T-helper 1 cell treated with Interleukin-12 subunit alpha and Interleukin-12 subunit beta and Interleukin-4 antibody, amounts not matched to agents 30 ng/mL and 1 ng/mL, for 36 hours (primary cell): Measurements from ENCODE around the gene ATP1A4. TPM values are rescaled to one million over a fixed set of nuclear protein-coding genes. Genes with fewer than 3 reads are reported as not detected.
"Not testable (repeated sequence)": the region's sequence is repeated elsewhere in the genome, so short reads cannot be mapped to it uniquely, and the experiment has no call there.

Experiments used
- intact Hi-C: fragments of 100-400 bp; cut with micrococcal nuclease; formaldehyde crosslinking; loops from one replicate; pipeline ENCODE4 v1.15.1; 2024
- total RNA-seq: library from RNA; stranded (reverse); gene quantifications from 2 replicates; pipeline ENCODE4 v1.2.3, GENCODE V29; 2022

ATP1A4 gene
- total RNA-seq, 1 donor from 2014 or later = not detected

DNA sequence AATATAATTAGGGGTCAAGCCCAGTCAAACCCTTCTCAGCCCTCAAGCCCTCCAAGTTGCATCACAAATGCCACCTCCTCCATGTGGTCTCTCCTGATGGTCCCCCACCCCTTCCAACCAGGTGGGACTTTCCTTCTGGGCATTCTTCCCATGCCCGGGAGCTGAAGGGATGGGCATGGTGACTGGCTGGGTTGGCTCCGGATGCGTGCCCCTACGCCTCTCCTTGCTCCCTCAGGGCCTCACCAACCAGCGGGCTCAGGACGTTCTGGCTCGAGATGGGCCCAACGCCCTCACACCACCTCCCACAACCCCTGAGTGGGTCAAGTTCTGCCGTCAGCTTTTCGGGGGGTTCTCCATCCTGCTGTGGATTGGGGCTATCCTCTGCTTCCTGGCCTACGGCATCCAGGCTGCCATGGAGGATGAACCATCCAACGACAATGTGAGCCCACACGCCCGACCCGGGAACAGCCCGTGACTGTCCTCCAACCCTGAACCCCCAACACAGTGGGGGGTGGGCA is 28.4 kb upstream of the ATP1A4 start:
- intact Hi-C loops = no loop called here

GRCh38 chr1:160123726-160124125 is 27.7 kb upstream of the ATP1A4 start:
- intact Hi-C loops = no loop called here

DNA sequence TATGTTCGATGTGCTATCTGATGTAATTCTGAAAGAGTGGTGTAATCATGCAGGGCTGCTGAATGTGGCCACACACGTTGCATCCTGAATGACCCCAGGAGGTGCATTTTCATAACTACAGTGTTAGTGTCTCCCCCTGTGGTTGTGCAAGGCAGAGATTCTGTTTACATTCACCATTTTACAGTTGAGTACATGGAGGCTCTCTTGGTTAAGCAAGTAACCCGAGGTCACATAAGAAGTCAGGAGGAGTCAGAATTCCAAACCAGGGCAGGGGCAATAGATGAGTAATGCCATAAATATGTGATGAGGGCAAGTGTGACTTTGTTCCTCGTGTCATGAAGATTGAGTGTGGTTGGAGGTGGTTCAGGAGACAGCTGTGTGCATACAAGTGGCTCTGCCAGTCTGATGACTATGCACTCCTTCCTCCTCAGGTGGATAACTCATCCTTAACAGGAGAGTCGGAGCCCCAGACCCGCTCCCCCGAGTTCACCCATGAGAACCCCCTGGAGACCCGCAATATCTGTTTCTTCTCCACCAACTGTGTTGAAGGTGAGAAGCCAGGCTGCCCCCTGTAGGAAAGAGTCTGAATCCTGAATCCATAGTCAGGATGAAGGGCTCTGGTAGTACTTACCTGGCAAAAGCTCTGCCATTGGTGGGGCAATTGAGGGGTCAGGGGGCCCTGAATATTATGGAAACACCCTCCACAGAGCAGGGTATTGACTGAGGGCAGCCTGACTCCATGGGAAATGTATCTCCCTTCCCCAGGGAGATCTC is 26.5 kb upstream of the ATP1A4 start:
- intact Hi-C loops = no loop called here

GRCh38 chr1:160125746-160126145 is 25.7 kb upstream of the ATP1A4 start:
- intact Hi-C loops = no loop called here

DNA sequence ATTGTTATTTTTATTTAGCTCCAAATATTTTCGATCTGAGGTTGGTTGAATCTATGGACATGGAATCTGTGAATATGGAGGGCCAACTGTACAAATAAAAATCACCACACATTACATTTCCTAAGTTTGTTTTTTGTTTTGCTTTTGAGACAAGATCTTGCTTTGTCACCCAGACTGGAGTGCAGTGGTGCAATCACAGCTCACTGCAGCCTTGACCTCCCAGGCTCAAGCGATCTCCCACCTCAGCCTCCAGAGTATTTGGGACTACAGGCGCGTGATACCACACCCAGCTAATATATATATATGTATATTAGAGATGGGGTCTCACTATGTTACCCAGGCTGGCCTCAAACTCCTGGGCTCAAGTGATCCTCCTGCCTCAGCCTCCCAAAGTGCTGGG is 25.1 kb upstream of the ATP1A4 start:
- intact Hi-C loops = not testable (repeated sequence)

GRCh38 chr1:160127381-160127780 is 24.0 kb upstream of the ATP1A4 start:
- intact Hi-C loops = no loop called here

- intact Hi-C loops = no loop called here
Observed at GRCh38 chr1:160127865-160128523, 23.4 kb upstream of the ATP1A4 start.

DNA sequence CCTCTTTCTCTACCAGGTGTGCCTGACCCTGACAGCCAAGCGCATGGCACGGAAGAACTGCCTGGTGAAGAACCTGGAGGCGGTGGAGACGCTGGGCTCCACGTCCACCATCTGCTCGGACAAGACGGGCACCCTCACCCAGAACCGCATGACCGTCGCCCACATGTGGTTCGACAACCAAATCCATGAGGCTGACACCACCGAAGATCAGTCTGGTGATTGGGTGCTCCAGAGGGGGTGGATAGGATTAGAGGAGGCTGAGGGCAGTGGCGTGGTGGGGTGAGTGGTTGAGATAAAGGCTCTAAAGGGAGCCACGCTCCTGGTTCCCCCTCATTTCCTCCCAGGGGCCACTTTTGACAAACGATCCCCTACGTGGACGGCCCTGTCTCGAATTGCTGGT is 22.8 kb upstream of the ATP1A4 start:
- intact Hi-C loops = no loop called here

DNA sequence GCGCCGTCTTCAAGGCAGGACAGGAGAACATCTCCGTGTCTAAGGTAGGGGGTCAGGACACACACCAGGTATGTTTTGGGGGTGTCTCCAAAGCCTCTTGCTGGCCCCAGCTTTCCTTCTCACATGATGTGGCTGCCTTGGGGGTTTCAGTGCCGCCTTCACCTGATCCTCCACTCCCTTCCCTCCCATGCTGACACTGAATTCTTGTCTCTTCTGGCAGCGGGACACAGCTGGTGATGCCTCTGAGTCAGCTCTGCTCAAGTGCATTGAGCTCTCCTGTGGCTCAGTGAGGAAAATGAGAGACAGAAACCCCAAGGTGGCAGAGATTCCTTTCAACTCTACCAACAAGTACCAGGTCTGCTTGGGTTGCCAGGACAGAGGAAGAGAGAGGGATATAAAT is 22.4 kb upstream of the ATP1A4 start:
- intact Hi-C loops = no loop called here

DNA sequence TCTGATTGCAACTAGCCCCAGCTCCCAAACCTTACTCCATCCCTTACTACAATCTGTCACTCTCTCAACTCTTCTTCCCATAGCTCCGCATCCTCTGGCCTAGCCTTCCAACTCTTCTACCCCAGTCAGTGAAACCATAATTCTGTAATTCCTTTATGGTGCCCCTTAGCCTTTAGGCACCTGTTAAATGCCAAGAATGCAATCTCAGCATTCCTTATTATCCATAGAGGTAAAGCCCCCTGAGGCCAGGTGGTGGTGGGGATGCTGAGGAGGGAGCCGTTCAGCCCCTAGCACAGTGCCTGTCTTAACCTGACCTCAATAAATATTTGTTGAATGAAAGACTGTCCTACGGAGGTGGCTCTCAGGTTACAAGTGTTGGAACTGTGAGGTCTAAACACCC is 21.8 kb upstream of the ATP1A4 start:
- intact Hi-C loops = no loop called here

- intact Hi-C loops = no loop called here
Observed at GRCh38 chr1:160129966-160130365, 21.4 kb upstream of the ATP1A4 start.

GRCh38 chr1:160130486-160130885 is 20.9 kb upstream of the ATP1A4 start:
- intact Hi-C loops = no loop called here

- intact Hi-C loops = no loop called here
Observed at GRCh38 chr1:160130939-160131338, 20.5 kb upstream of the ATP1A4 start.

- intact Hi-C loops = no loop called here
Observed at GRCh38 chr1:160131803-160132565, 19.4 kb upstream of the ATP1A4 start.

- intact Hi-C loops = no loop called here
Observed at GRCh38 chr1:160133990-160134770, 17.2 kb upstream of the ATP1A4 start.

GRCh38 chr1:160134791-160135572 is 16.4 kb upstream of the ATP1A4 start:
- intact Hi-C loops = no loop called here

DNA sequence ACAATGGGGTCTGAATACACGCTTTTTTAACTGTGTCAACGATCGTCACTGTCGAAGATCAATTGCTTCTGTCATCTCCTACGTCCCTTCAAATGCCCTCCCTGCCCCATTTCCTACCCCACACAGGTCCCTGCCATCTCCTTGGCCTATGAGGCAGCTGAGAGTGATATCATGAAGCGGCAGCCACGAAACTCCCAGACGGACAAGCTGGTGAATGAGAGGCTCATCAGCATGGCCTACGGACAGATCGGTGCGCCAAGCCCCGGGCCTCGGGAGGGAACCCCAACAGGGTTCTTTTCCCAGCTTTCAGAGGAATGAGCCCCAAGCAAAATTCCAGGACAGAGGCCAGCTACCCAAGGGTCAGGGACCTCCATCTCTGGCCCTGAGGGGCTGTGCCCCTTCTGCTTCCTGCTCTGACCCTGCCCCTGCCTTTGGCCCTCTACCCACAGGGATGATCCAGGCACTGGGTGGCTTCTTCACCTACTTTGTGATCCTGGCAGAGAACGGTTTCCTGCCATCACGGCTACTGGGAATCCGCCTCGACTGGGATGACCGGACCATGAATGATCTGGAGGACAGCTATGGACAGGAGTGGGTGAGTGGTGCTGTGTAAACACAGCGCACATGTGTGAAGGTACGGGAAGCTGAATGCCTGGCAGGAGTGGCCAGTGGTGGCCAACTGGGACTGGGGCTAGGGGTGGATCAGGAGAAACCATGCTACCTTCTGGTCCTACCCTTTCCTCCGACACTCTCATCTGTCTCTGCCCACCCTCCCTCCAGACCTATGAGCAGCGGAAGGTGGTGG is 15.1 kb upstream of the ATP1A4 start:
- intact Hi-C loops = no loop called here

GRCh38 chr1:160136926-160137200 is 14.5 kb upstream of the ATP1A4 start:
- intact Hi-C loops = no loop called here

DNA sequence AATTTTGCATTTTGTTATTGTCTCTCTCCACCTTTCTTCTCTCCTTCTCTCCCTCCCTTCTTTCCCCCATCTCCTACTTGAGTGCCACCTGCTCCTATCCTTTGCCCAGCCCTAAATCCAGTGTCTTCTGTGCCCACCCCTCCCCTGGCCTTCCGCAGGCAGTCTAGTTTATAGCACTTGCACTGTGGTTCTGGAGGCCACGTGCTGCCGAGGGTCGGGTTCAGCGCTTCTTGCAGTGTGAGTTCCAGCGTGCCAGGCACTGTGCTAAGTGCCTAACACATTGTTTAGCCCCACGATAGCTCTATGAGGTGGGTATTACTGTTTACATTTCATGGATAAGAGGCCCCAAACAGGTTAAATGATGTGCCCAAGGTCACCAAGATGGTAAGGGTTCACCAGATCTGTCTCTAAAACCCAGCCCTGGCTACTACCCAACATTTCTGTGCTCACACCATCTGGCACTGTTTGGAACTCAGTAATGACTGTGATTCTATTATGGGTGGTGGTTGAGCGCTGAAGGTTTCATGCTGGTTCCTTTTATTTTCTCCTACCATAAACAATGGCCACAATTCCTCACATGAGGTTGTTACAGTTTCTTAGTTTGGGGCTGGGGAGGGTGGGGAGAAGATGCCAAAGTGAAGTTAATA is 14.1 kb upstream of the ATP1A4 start:
- intact Hi-C loops = no loop called here
